Neural cell (in vitro differentiated cells): ENCODE results near the gene PLD2. TPM values are rescaled to one million over a fixed set of nuclear protein-coding genes. Genes with fewer than 3 reads are reported as not detected.

ENCODE experiments used
- H2AFZ ChIP-seq: fragments of 200-600, 300-800 bp; sonication (generic), shearing (Covaris generic); 2 replicates; pipeline ENCODE4 v1.6.0; 2014; ENCODE audit warnings: low read depth, mild to moderate bottlenecking, antibody characterized with exemption, low read length, moderate library complexity
- H3F3A ChIP-seq: fragments of 200-600 bp; shearing (Covaris generic); 2 replicates; pipeline ENCODE4 v1.6.1; 2016; ENCODE audit warnings: mild to moderate bottlenecking, moderate library complexity, mixed read lengths, antibody characterized with exemption, low read length; ENCODE audit not compliant: insufficient read depth, poor library complexity, severe bottlenecking
- H3K27ac ChIP-seq: fragments of 200-600, 300-800 bp; sonication (generic), shearing (Covaris generic); 2 replicates; pipeline ENCODE4 v1.5.1; 2014; ENCODE audit warnings: mild to moderate bottlenecking, low read length, moderate library complexity
- H3K27me3 ChIP-seq: fragments of 300-800, 200-600 bp; sonication (generic), shearing (Covaris generic); 2 replicates; pipeline ENCODE4 v1.6.0; 2014; ENCODE audit warnings: mild to moderate bottlenecking, low read depth, low read length, moderate library complexity; ENCODE audit not compliant: insufficient read depth
- H3K36me3 ChIP-seq: fragments of 300-800, 200-600 bp; sonication (generic), shearing (Covaris generic); 2 replicates; pipeline ENCODE4 v1.5.1; 2014; ENCODE audit warnings: mild to moderate bottlenecking, antibody characterized with exemption, low read length, moderate library complexity; ENCODE audit not compliant: insufficient read depth
- H3K4me2 ChIP-seq: fragments of 300-800, 200-600 bp; sonication (generic), shearing (Covaris generic); 2 replicates; pipeline ENCODE4 v1.6.0; 2014; ENCODE audit warnings: mild to moderate bottlenecking, low read length
- H3K4me3 ChIP-seq: fragments of 300-800, 200-600 bp; sonication (generic), shearing (Covaris generic); 2 replicates; pipeline ENCODE4 v1.5.1; 2014; ENCODE audit warnings: mild to moderate bottlenecking, low read length, moderate library complexity
- H3K79me2 ChIP-seq: fragments of 200-600 bp; shearing (Covaris generic); replicated peaks from 2 replicates; pipeline ENCODE4 v1.6.0; 2014; ENCODE audit warnings: mild to moderate bottlenecking, low read length, moderate library complexity; ENCODE audit not compliant: insufficient read depth
- H3K9ac ChIP-seq: fragments of 300-800, 200-600 bp; sonication (generic), shearing (Covaris generic); 2 replicates; pipeline ENCODE4 v1.6.1; 2016; ENCODE audit warnings: mild to moderate bottlenecking, low read length, mixed read lengths
- H3K9me2 ChIP-seq: fragments of 200-600 bp; shearing (Covaris generic); 2 replicates; pipeline ENCODE4 v1.6.1; 2016; ENCODE audit warnings: mild to moderate bottlenecking, low read length, mixed read lengths; ENCODE audit not compliant: insufficient read depth
- H3K9me3 ChIP-seq: fragments of 200-600, 300-800 bp; sonication (generic), shearing (Covaris generic); 2 replicates; pipeline ENCODE4 v1.6.1; 2016; ENCODE audit warnings: mild to moderate bottlenecking, mixed run types, low read length, moderate library complexity, mixed read lengths
- H4K20me1 ChIP-seq: fragments of 200-600 bp; shearing (Covaris generic); 2 replicates; pipeline ENCODE4 v1.6.1; 2016; ENCODE audit warnings: mild to moderate bottlenecking, mixed run types; ENCODE audit not compliant: insufficient read depth
- EP300 ChIP-seq: fragments of 450-650 bp; conservative IDR thresholded peaks from 2 replicates; pipeline ENCODE4 v1.6.1; 2014; ENCODE audit warnings: antibody characterized with exemption, mild to moderate bottlenecking, moderate library complexity; ENCODE audit not compliant: poor library complexity, severe bottlenecking
- EZH2 ChIP-seq: fragments of 200-600, 300-800 bp; shearing (Covaris generic), sonication (generic); IDR thresholded peaks from 2 replicates; pipeline ENCODE4 v1.6.1; 2014; ENCODE audit warnings: antibody characterized with exemption, low read length, borderline replicate concordance, mild to moderate bottlenecking; ENCODE audit not compliant: insufficient read depth, poor library complexity, severe bottlenecking
- MXI1 ChIP-seq: fragments of 450-650 bp; conservative IDR thresholded peaks from 2 replicates; pipeline ENCODE4 v1.6.1; 2014; ENCODE audit warnings: antibody characterized with exemption, mild to moderate bottlenecking; ENCODE audit not compliant: poor library complexity, severe bottlenecking
- POLR2AphosphoS5 ChIP-seq: IDR thresholded peaks from 2 replicates; pipeline ENCODE4 v1.6.1; 2012
- RAD21 ChIP-seq: fragments of 450-650 bp; conservative IDR thresholded peaks from 2 replicates; pipeline ENCODE4 v1.6.1; 2014; ENCODE audit warnings: antibody characterized with exemption, mild to moderate bottlenecking, moderate library complexity
- REST ChIP-seq: IDR thresholded peaks from 2 replicates; pipeline ENCODE4 v1.6.1; 2012; ENCODE audit warnings: borderline replicate concordance
- SMC3 ChIP-seq: fragments of 450-650 bp; conservative IDR thresholded peaks from 2 replicates; pipeline ENCODE4 v1.6.1; 2014; ENCODE audit warnings: antibody characterized with exemption, mild to moderate bottlenecking, moderate library complexity; ENCODE audit not compliant: poor library complexity
- TAF1 ChIP-seq: IDR thresholded peaks from 2 replicates; pipeline ENCODE4 v1.6.1; 2012; ENCODE audit warnings: low read depth
- polyA plus RNA-seq: library from polyadenylated mRNA; depleted of rRNA; stranded (reverse); fragments of >200 nt; gene quantifications from 2 replicates; pipeline ENCODE4 v1.2.3, GENCODE V29; 2014
- TF ChIP-seq, protein P1 (sequence below): fragments of 450-650 bp; IDR thresholded peaks from 2 replicates; pipeline ENCODE4 v1.5.1; 2014; ENCODE audit warnings: antibody characterized with exemption, mild to moderate bottlenecking, moderate library complexity; ENCODE audit not compliant: poor library complexity, severe bottlenecking

Gene PLD2
- polyA plus RNA-seq, 1 donor from 2014 or later: 2.0 TPM

- no peak overlapping the region for H3K4me3 ChIP-seq
- no peaks in the 10 kb centered on the region for H4K20me1 ChIP-seq
- no peaks in the 10 kb centered on the region for H3K9me3 ChIP-seq
- TF ChIP-seq TAF1: no peak
- TF ChIP-seq SMC3: no peak
- no peak for TF ChIP-seq REST
- no peak for TF ChIP-seq POLR2AphosphoS5
- TF ChIP-seq, protein P1, sequence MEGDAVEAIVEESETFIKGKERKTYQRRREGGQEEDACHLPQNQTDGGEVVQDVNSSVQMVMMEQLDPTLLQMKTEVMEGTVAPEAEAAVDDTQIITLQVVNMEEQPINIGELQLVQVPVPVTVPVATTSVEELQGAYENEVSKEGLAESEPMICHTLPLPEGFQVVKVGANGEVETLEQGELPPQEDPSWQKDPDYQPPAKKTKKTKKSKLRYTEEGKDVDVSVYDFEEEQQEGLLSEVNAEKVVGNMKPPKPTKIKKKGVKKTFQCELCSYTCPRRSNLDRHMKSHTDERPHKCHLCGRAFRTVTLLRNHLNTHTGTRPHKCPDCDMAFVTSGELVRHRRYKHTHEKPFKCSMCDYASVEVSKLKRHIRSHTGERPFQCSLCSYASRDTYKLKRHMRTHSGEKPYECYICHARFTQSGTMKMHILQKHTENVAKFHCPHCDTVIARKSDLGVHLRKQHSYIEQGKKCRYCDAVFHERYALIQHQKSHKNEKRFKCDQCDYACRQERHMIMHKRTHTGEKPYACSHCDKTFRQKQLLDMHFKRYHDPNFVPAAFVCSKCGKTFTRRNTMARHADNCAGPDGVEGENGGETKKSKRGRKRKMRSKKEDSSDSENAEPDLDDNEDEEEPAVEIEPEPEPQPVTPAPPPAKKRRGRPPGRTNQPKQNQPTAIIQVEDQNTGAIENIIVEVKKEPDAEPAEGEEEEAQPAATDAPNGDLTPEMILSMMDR: no peak
- no peak for TF ChIP-seq MXI1
- no peak for TF ChIP-seq EP300
- no peak for TF ChIP-seq RAD21
- no peaks in the 10 kb centered on the region for H3F3A ChIP-seq
- H3K79me2 ChIP-seq: peaks cover 16% of the 10 kb centered on the region
- H2AFZ ChIP-seq: no peak overlapping the region
- H3K27me3 ChIP-seq: no peaks in the 10 kb centered on the region
- H3K9ac ChIP-seq: no peak overlapping the region
- no peaks in the 10 kb centered on the region for H3K9me2 ChIP-seq
- no peaks in the 10 kb centered on the region for H3K36me3 ChIP-seq
- H3K27ac ChIP-seq: no peak overlapping the region
- no peak overlapping the region for H3K4me2 ChIP-seq
These were observed 39.9 kb downstream of the PLD2 start for GRCh38 chr17:4846635-4847390.

DNA sequence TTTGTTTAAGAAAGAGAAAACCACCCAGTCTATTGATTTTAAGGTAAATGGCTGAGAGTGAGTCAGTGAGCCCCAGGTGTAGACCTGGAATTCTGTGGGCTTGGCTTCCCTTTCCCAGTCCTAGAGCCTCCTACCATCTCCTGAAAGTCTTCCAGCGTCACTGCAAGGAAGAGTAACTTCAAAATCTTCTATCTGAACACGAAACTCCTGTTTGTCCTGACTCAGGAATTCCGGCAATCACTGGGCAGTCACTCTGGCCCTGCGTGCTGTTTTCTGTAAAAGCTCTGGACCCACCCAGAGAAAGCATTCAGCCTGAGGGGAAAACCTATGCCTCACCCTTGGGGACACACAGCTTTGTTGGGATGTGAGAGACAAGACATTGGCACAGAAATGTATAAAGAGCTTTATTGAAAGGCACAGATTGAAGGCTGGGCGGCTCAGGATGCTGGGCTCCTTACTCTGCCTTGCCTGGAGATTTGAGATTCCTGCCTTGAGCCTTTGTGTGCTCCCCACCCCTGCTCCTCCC lies 42.1 kb downstream of the PLD2 start:
- no peak overlapping the region for H3K4me2 ChIP-seq
- no peaks in the 10 kb centered on the region for H3K9me3 ChIP-seq
- TF ChIP-seq REST: no peak
- no peak for TF ChIP-seq MXI1
- no peak for TF ChIP-seq EZH2
- no peak for TF ChIP-seq SMC3
- TF ChIP-seq, protein P1: no peak
- no peak for TF ChIP-seq POLR2AphosphoS5
- H3K27ac ChIP-seq: no peak overlapping the region
- peaks cover 16% of the 10 kb centered on the region for H3K79me2 ChIP-seq
- no peaks in the 10 kb centered on the region for H3K36me3 ChIP-seq
- H3K4me3 ChIP-seq: no peak overlapping the region
- H3K9ac ChIP-seq: no peak overlapping the region
- H3F3A ChIP-seq: no peaks in the 10 kb centered on the region
- no peaks in the 10 kb centered on the region for H3K9me2 ChIP-seq
- H4K20me1 ChIP-seq: no peaks in the 10 kb centered on the region
- H2AFZ ChIP-seq: no peak overlapping the region
- no peaks in the 10 kb centered on the region for H3K27me3 ChIP-seq
